Esophagus squamous epithelium (tissue), 5 donors: ENCODE data around the gene LTBP1. TPM values are rescaled to one million over a fixed set of nuclear protein-coding genes. Genes with fewer than 3 reads are reported as not detected.
"Not testable (repeated sequence)": the region's sequence is repeated elsewhere in the genome, so short reads cannot be mapped to it uniquely, and the experiment has no call there.

Experiments used
- DNase-seq: peaks from one replicate; lab custom pipeline; 2025; lab: John Stamatoyannopoulos, UW
- H3K27ac ChIP-seq, 4 donors: fragments of 200-600 bp; sonication (generic); one replicate each; pipeline ENCODE4 v1.5.1; 2016 to 2019; ENCODE audit warnings: mild to moderate bottlenecking in 1 of 4
- H3K27me3 ChIP-seq, 4 donors: fragments of 200-600 bp; sonication (generic); 1 replicate in 3 of 4; 2 replicates in 1 of 4; pipeline versions ENCODE4 v1.5.1 to v1.6.0; 2017 to 2021; ENCODE audit warnings: antibody characterized with exemption in 1 of 4
- H3K36me3 ChIP-seq, 3 donors: fragments of 200-600 bp; sonication (generic); one replicate each; pipeline ENCODE4 v1.5.1; 2016 to 2019
- H3K4me1 ChIP-seq, 3 donors: fragments of 200-600 bp; sonication (generic); one replicate each; pipeline ENCODE4 v1.5.1; 2017 to 2019
- H3K4me3 ChIP-seq, 4 donors: fragments of 200-600 bp; sonication (generic); 1 replicate in 3 of 4; 2 replicates in 1 of 4; pipeline ENCODE4 v1.5.1; 2016 to 2019; ENCODE audit warnings: mild to moderate bottlenecking in 2 of 4, moderate library complexity in 1 of 4
- H3K9me3 ChIP-seq, 3 donors: fragments of 200-600 bp; sonication (generic); one replicate each; pipeline ENCODE4 v1.5.1; 2016 to 2019
- POLR2A ChIP-seq, 4 donors: fragments of 450-650 bp; IDR thresholded peaks; one replicate each; pipeline ENCODE4 v1.6.1; 2017; ENCODE audit warnings: antibody characterized with exemption in 4 of 4, mild to moderate bottlenecking in 4 of 4, moderate library complexity in 3 of 4
- WGBS, 2 donors: methylation state at CpG; one replicate each; pipeline ENCODE4 v1.1.5; 2018; 5-methylcytosine and 5-hydroxymethylcytosine counted together
- intact Hi-C: fragments of 100-400 bp; cut with DNase I; formaldehyde crosslinking; loops from one replicate; pipeline ENCODE4 v1.15.0; 2022
- total RNA-seq, 4 donors: library from RNA; depleted of rRNA; stranded (reverse); fragments of >200 nt; gene quantifications; one replicate each; pipeline ENCODE4 v1.1.0, GENCODE V29; 2016
- TF ChIP-seq, protein P1 (sequence below), 6 experiments: fragments of 450-650 bp in 4 of 6; fragments of 200-600 bp in 2 of 6; sonication (generic) in 2 of 6; IDR thresholded peaks; one replicate each; pipeline ENCODE4 v1.5.1; 2016 to 2019; ENCODE audit warnings: antibody characterized with exemption in 6 of 6, mild to moderate bottlenecking in 4 of 6, moderate library complexity in 4 of 6
- donor health status: DM: yes; HTN: yes; CAD: no.

LTBP1 gene
- total RNA-seq, 4 donors from 2014 or later = 5.5 to 69.4 (median 32.6) TPM

DNA sequence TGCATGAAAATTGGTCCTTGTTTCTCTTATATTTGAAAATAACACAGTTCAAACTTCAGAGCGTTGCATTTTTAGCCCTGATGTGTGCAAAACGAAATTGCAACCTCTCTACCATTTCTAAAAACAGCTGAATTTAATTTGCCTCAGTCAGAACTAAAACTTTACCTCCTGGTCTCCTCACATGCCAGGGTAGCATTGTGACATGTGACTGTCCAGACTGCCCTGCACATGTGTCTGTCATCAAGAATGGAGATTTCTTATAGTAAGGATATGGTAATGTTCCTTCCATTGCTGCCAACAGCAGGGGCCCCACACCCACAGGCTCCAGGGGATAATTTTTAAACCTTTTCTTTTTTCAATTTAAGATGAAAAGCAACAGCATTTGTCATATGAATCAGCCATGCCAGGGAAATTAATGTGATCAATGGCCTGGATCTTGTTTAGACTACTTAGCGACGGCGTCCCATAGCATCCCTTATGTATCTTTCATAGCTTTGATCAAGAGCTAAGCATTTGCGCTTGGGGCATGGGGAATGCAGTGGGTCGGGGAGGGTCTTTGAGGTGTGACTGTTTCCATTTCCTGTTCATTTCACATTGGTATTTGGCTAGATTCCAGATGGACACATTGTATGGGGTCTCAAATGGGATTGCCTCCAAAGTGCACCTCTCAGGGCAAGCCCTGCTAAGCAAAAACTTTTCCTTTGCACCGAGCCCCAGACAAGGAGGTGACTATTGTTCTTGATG, 437.3 kb downstream of the LTBP1 start:
- Histone ChIP-seq H3K4me1 (no peaks in the 10 kb centered on the region), H3K9me3 (no peaks in the 10 kb centered on the region), H3K27ac (no peak overlapping the region), H3K36me3 (no peaks in the 10 kb centered on the region), H3K27me3 (no peaks in the 10 kb centered on the region), H3K4me3 (no peak overlapping the region)
- TF ChIP-seq POLR2A (IDR thresholded peaks at IDR 0.05) = no peak
- TF ChIP-seq, protein P1, sequence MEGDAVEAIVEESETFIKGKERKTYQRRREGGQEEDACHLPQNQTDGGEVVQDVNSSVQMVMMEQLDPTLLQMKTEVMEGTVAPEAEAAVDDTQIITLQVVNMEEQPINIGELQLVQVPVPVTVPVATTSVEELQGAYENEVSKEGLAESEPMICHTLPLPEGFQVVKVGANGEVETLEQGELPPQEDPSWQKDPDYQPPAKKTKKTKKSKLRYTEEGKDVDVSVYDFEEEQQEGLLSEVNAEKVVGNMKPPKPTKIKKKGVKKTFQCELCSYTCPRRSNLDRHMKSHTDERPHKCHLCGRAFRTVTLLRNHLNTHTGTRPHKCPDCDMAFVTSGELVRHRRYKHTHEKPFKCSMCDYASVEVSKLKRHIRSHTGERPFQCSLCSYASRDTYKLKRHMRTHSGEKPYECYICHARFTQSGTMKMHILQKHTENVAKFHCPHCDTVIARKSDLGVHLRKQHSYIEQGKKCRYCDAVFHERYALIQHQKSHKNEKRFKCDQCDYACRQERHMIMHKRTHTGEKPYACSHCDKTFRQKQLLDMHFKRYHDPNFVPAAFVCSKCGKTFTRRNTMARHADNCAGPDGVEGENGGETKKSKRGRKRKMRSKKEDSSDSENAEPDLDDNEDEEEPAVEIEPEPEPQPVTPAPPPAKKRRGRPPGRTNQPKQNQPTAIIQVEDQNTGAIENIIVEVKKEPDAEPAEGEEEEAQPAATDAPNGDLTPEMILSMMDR (IDR thresholded peaks at IDR 0.05) = no peak
- WGBS, 2 donors = 82 to 91% methylated on average over 6 to 8 of the region's 8 CpGs
- no peak for DNase-seq
- intact Hi-C loops = no loop called here

DNA sequence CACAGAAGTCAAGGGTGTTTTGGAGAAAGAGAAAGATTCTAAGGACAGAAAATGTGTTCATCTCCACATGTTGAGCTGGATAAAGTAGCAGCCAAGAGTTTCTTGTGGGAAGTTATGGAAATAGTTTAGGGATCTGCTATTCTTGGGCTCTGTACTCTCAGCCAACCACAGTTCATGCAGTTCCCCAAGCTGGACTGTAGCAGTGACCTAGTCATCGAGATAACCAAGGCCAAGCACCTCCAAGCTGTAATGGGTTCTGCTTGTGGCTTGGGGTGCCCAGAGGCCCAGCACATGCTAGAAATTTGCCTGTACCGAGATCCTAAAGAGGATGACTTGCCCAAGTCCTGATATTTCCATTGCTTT, 437.8 kb downstream of the LTBP1 start:
- intact Hi-C loops = no loop called here
- Histone ChIP-seq H3K4me1 (no peaks in the 10 kb centered on the region), H3K4me3 (no peak overlapping the region), H3K27me3 (no peaks in the 10 kb centered on the region), H3K9me3 (no peaks in the 10 kb centered on the region), H3K36me3 (no peaks in the 10 kb centered on the region), H3K27ac (no peak overlapping the region)
- WGBS, 2 donors = 69 to 90% methylated on average over 2 of the region's 2 CpGs
- no peak for DNase-seq
- TF ChIP-seq, protein P1 (IDR thresholded peaks at IDR 0.05) = no peak
- TF ChIP-seq POLR2A (IDR thresholded peaks at IDR 0.05) = no peak

DNA sequence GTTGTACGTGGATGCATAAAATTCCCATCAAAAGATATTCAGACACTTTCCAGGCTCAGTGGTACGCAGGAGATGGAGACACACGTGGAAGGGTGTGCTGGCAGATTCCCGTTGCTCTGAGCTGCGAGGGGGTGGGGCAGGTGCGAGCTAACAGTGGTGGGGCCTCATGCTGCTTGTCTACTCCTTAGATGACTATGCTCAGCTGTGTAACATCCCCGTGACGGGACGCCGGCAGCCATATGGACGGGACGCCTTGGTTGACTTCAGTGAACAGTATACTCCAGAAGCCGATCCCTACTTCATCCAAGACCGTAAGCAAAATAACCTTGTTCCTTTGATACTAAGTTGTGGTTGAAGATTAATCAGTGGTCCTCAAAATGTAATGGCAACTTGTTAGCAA, 442.2 kb downstream of the LTBP1 start:
- Histone ChIP-seq H3K9me3 (no peaks in the 10 kb centered on the region), H3K36me3 (no peaks in the 10 kb centered on the region), H3K4me3 (no peak overlapping the region), H3K27ac (no peak overlapping the region), H3K4me1 (no peaks in the 10 kb centered on the region), H3K27me3 (no peaks in the 10 kb centered on the region)
- TF ChIP-seq, protein P1 (IDR thresholded peaks at IDR 0.05) = no peak
- TF ChIP-seq POLR2A (IDR thresholded peaks at IDR 0.05) = no peak
- DNase-seq = no peak
- intact Hi-C loops = no loop called here
- 90 to 95% methylated on average over 6 to 13 of the region's 14 CpGs for WGBS, 2 donors

DNA sequence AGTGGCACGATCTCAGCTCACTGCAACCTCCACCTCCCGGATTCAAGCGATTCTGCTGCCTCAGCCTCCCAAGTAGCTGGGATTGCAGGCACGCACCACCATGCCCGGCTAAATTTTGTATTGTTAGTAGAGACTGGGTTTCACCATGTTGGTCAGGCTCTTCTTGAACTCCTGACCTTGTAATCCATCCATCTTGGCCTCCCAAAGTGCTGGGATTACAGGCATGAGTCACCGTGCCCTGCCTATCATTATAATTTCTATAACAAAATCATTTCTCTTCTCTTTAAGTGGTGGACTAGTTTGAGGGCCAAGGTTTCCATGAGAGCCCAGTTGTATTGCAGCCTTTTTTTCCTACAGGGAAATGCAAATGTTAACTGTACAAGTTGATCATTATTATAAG, 442.9 kb downstream of the LTBP1 start:
- H3K4me3 ChIP-seq, H3K36me3 ChIP-seq, DNase-seq, intact Hi-C loops, H3K9me3 ChIP-seq, H3K27ac ChIP-seq, H3K4me1 ChIP-seq, H3K27me3 ChIP-seq: not testable (repeated sequence)
- 43 to 85% methylated on average over 2 to 6 of the region's 6 CpGs for WGBS, 2 donors

DNA sequence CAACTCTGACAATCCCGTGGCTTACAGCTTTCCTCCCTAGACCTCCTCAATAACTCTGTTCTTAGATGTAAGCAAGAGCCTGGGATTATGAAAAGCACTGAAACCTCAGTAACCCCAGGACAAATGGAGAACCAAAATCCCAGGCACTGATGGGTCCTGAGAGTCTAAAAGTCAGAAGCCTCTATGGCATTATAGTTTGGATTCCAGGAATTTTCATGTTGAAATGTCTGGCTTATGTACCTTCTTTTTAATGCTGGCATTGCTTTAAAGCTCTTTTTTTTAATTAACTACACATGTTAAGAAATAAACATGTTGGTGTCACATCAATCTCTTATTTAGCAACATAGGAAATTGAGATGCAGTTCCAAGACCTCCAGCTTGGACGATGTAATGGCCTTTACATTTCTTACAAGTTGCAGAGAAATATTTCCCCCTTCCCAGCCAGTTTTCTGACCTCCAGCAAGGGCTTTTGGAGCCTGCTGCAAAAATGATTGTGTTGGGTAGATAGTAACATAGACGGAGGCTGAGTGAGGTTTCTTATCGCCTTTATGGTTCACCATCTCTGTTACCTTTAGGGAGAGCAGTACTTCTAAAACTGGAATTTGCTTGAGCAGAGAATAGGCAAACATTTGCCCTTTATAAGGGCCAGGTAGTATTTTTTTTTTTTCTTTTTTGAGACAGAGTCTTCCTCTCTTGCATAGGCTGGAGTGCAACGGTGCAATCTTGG, 444.9 kb downstream of the LTBP1 start:
- TF ChIP-seq POLR2A (IDR thresholded peaks at IDR 0.05) = no peak
- TF ChIP-seq, protein P1 (IDR thresholded peaks at IDR 0.05) = no peak
- DNase-seq = no peak
- 62 to 70% methylated on average over 4 to 5 of the region's 5 CpGs for WGBS, 2 donors
- Histone ChIP-seq H3K9me3 (no peaks in the 10 kb centered on the region), H3K27me3 (no peaks in the 10 kb centered on the region), H3K27ac (peak overlapping the region in 1 of 4 donors; percentile 29), H3K36me3 (no peaks in the 10 kb centered on the region), H3K4me1 (no peaks in the 10 kb centered on the region), H3K4me3 (no peak overlapping the region)
- intact Hi-C loops = no loop called here
